Ishikawa (cell line): ENCODE data around the gene RASSF1.

Experiments used
- CREB1 ChIP-seq: IDR thresholded peaks from 2 replicates; pipeline ENCODE4 v1.6.1; 2012; ENCODE audit warnings: low read depth
- EP300 ChIP-seq: IDR thresholded peaks from 2 replicates; pipeline ENCODE4 v1.6.1; 2012; ENCODE audit warnings: borderline replicate concordance
- RAD21 ChIP-seq: IDR thresholded peaks from 2 replicates; pipeline ENCODE4 v1.6.1; 2012; ENCODE audit warnings: low read depth
- TAF1 ChIP-seq: IDR thresholded peaks from 2 replicates; pipeline ENCODE4 v1.6.1; 2012; ENCODE audit warnings: low read depth, mild to moderate bottlenecking
- USF1 ChIP-seq: IDR thresholded peaks from 2 replicates; pipeline ENCODE4 v1.6.1; 2012
- YY1 ChIP-seq: IDR thresholded peaks from 2 replicates; pipeline ENCODE4 v1.6.1; 2012; ENCODE audit warnings: low read depth

GRCh38 chr3:50290161-50290641 is 50.4 kb downstream of the RASSF1 start:
- TF ChIP-seq TAF1 (no peak), RAD21 (no peak), YY1 (no peak), EP300 (no peak), CREB1 (no peak), USF1 (no peak)
